CD4-positive, alpha-beta T cell (primary cell): ENCODE data around the gene DNAJA2. TPM values are rescaled to one million over a fixed set of nuclear protein-coding genes. Genes with fewer than 3 reads are reported as not detected.
A peak's percentile ranks its signal among the peaks of the same experiment; 100 is the strongest.
"Not testable (repeated sequence)": the region's sequence is repeated elsewhere in the genome, so short reads cannot be mapped to it uniquely, and the experiment has no call there.

Source experiments
- ATAC-seq: fragments of 200-7000 bp; cut with Tn5 transposase; one replicate; pipeline ENCODE4 v1.10.0; 2022; ENCODE audit warnings: mild to moderate bottlenecking; ENCODE audit not compliant: poor library complexity
- CTCF ChIA-PET: fragments of 350-600 bp; sonication (Branson Sonifier 250); formaldehyde crosslinking; loops from one replicate; lab custom pipeline; 2021; ENCODE audit warnings: antibody characterized with exemption, inconsistent platforms; lab: Charles Lee
- POLR2A ChIA-PET: fragments of 350-600 bp; sonication (Branson Sonifier 250); formaldehyde crosslinking; loops from one replicate; lab custom pipeline; 2021; ENCODE audit warnings: antibody characterized with exemption, inconsistent platforms; lab: Charles Lee
- DNase-seq, 14 experiments: peaks; one replicate each; pipeline ENCODE4 v3.0.0-alpha.2; 2013 to 2020; ENCODE audit warnings: mixed read lengths in 2 of 14
- H3K27ac ChIP-seq, 2 donors: one replicate each; pipeline versions ENCODE4 v1.5.1 to v1.7.0; 2013; ENCODE audit warnings: low read length in 2 of 2, low read depth in 1 of 2, mild to moderate bottlenecking in 1 of 2
- H3K27me3 ChIP-seq, 2 experiments: 1 replicate in 1 of 2; 2 replicates in 1 of 2; pipeline versions ENCODE4 v1.6.1 to v1.7.0; 2013; ENCODE audit warnings: low read length in 2 of 2, control low read depth in 1 of 2, mild to moderate bottlenecking in 1 of 2, moderate library complexity in 1 of 2; ENCODE audit not compliant: insufficient read depth in 2 of 2, control insufficient read depth in 1 of 2
- H3K36me3 ChIP-seq: one replicate; pipeline ENCODE4 v1.6.1; 2013; ENCODE audit warnings: low read length, control low read depth; ENCODE audit not compliant: insufficient read depth
- H3K4me1 ChIP-seq: one replicate; pipeline ENCODE4 v1.6.1; 2013; ENCODE audit warnings: low read length, control low read depth; ENCODE audit not compliant: insufficient read depth
- H3K4me3 ChIP-seq: one replicate; pipeline ENCODE4 v1.5.1; 2013; ENCODE audit warnings: mild to moderate bottlenecking, low read length, moderate library complexity
- H3K9me3 ChIP-seq, 2 experiments: 1 replicate in 1 of 2; 2 replicates in 1 of 2; pipeline versions ENCODE4 v1.6.1 to v1.7.0; 2013; ENCODE audit warnings: low read length in 2 of 2, mild to moderate bottlenecking in 2 of 2, control low read depth in 1 of 2, moderate library complexity in 1 of 2; ENCODE audit not compliant: control insufficient read depth in 1 of 2, insufficient read depth in 1 of 2
- H3K27ac Mint-ChIP-seq: one replicate; pipeline ENCODE4 v1.8.0; 2020; ENCODE audit warnings: mixed read lengths
- H3K27me3 Mint-ChIP-seq: one replicate; pipeline ENCODE4 v1.8.0; 2021; ENCODE audit warnings: mixed read lengths
- H3K36me3 Mint-ChIP-seq: one replicate; pipeline ENCODE4 v1.8.0; 2021; ENCODE audit warnings: low read depth, mixed read lengths
- H3K4me1 Mint-ChIP-seq: one replicate; pipeline ENCODE4 v1.8.0; 2021; ENCODE audit warnings: low read depth, mixed read lengths
- H3K4me3 Mint-ChIP-seq: one replicate; pipeline ENCODE4 v1.8.0; 2020; ENCODE audit warnings: mild to moderate bottlenecking, mixed read lengths
- H3K9me3 Mint-ChIP-seq: one replicate; pipeline ENCODE4 v1.8.0; 2020; ENCODE audit warnings: mixed read lengths
- CTCF ChIP-seq: fragments of 200-600 bp; IDR thresholded peaks from one replicate; pipeline ENCODE4 v1.8.0; 2022; ENCODE audit warnings: antibody characterized with exemption, mild to moderate bottlenecking
- intact Hi-C, 2 experiments: fragments of 100-400 bp; cut with DNase I in 1 of 2; cut with micrococcal nuclease in 1 of 2; formaldehyde crosslinking; loops; one replicate each; pipeline versions ENCODE4 v1.15.1 to v1.9.0; 2023 to 2025; cut with DNase I, micrococcal nuclease
- total RNA-seq, 174 experiments: library from RNA in 2 of 174; stranded (reverse) in 2 of 174; gene quantifications; one replicate each; pipeline ENCODE4 v1.2.3 and lab custom pipeline; 2021 to 2026

DNAJA2 gene
- total RNA-seq, 2 experiments from 2014 or later: 80.8 to 81.4 TPM

- H3K36me3 Mint-ChIP-seq: no peaks in the 10 kb centered on the region
- no peaks in the 10 kb centered on the region for H3K9me3 ChIP-seq
- ATAC-seq: peak; percentile 76
- CTCF ChIA-PET: interaction anchor here (0.7 to 1.5 kb wide), 6 partner anchors 14 to 1217 kb away, joined by 3 to 6 read pairs (median 4); partner anchors contain the start of genes DNAJA2 and NETO2
- H3K4me1 Mint-ChIP-seq: peaks cover 9% of the 10 kb centered on the region
- TF ChIP-seq CTCF: peak; percentile 67
- DNase-seq: peak in 8 of 14 experiments; percentile 4 to 70 (median 31)
- POLR2A ChIA-PET: interaction anchor here (0.8 to 1.6 kb wide), 4 partner anchors 9 to 26 kb away, joined by 3 to 8 read pairs (median 4); partner anchors contain the start of gene DNAJA2
- no peaks in the 10 kb centered on the region for H3K9me3 Mint-ChIP-seq
- no peaks in the 10 kb centered on the region for H3K27me3 Mint-ChIP-seq
- H3K4me1 ChIP-seq: peaks cover 12% of the 10 kb centered on the region
- H3K27me3 ChIP-seq: no peaks in the 10 kb centered on the region
- no peak overlapping the region for H3K4me3 ChIP-seq
- no peak overlapping the region for H3K27ac Mint-ChIP-seq
- no peak overlapping the region for H3K4me3 Mint-ChIP-seq
- intact Hi-C loops: loop anchor here (2.0 to 10.0 kb wide), 4 partner anchors 69 to 1217 kb away; partner anchors contain the start of gene NETO2 (in 1 of the 2)
- H3K27ac ChIP-seq: no peak overlapping the region
- no peaks in the 10 kb centered on the region for H3K36me3 ChIP-seq
Observed at GRCh38 chr16:46947900-46948547, 25.4 kb downstream of the DNAJA2 start.

- POLR2A ChIA-PET, CTCF ChIA-PET, H3K36me3 Mint-ChIP-seq: not testable (repeated sequence)
Observed at GRCh38 chr16:46944713-46945112, 28.8 kb downstream of the DNAJA2 start.

GRCh38 chr16:46937536-46937935, 35.9 kb downstream of the DNAJA2 start:
- H3K27ac ChIP-seq: no peak overlapping the region
- ChIA-PET CTCF (no interaction called here), POLR2A (no interaction called here)
- H3K4me3 Mint-ChIP-seq: no peak overlapping the region
- ATAC-seq (no peak), DNase-seq (no peak)
- H3K27ac Mint-ChIP-seq: no peak overlapping the region
- no peaks in the 10 kb centered on the region for H3K4me1 ChIP-seq
- no peaks in the 10 kb centered on the region for H3K36me3 ChIP-seq
- H3K9me3 Mint-ChIP-seq: no peaks in the 10 kb centered on the region
- no peaks in the 10 kb centered on the region for H3K4me1 Mint-ChIP-seq
- intact Hi-C loops: no loop called here
- no peaks in the 10 kb centered on the region for H3K9me3 ChIP-seq
- H3K27me3 ChIP-seq: no peaks in the 10 kb centered on the region
- H3K27me3 Mint-ChIP-seq: no peaks in the 10 kb centered on the region
- no peaks in the 10 kb centered on the region for H3K36me3 Mint-ChIP-seq
- H3K4me3 ChIP-seq: no peak overlapping the region
- TF ChIP-seq CTCF: no peak

More at GRCh38 chr16:46944713-46945112, 28.8 kb downstream of the DNAJA2 start:
- H3K27me3 ChIP-seq, H3K27ac Mint-ChIP-seq, H3K27ac ChIP-seq, DNase-seq, H3K27me3 Mint-ChIP-seq, H3K4me3 Mint-ChIP-seq, H3K36me3 ChIP-seq, ATAC-seq, H3K9me3 Mint-ChIP-seq, H3K9me3 ChIP-seq, H3K4me3 ChIP-seq: not testable (repeated sequence)
- H3K4me1 ChIP-seq: peaks cover 15% of the 10 kb centered on the region
- peaks cover 12% of the 10 kb centered on the region for H3K4me1 Mint-ChIP-seq
- intact Hi-C loops: loop anchor here in 1 of 2 experiments (5.0 to 10.0 kb wide), 2 partner anchors 73 to 200 kb away; partner anchors contain the start of gene NETO2
